Measurements from ENCODE around the gene SERPINE3.

DNA sequence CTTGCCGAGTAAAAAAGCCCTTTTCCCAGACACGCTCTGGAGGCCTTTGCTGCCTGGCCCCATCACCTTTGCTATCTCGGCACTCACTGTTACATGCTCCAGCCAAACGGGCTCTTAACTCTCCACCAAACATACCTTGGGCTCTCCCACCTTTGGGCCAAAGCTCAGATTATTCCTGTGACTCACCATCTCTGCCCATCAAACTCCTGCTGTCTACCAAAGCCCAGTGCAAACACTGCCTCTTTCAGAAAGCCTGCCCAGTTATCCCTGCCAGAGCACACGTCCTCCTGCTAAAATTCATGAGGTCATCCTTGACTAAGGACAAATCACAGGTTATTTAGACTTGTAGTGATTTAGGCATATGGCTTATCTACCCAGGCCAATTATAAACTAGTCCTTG is 48.1 kb upstream of the SERPINE3 start:
- TF ChIP-seq EZH2phosphoT487 (IDR thresholded peaks at IDR 0.05; ENCODE audit: borderline replicate concordance, low read depth, low read length) = no peak
- TF ChIP-seq, protein P1, sequence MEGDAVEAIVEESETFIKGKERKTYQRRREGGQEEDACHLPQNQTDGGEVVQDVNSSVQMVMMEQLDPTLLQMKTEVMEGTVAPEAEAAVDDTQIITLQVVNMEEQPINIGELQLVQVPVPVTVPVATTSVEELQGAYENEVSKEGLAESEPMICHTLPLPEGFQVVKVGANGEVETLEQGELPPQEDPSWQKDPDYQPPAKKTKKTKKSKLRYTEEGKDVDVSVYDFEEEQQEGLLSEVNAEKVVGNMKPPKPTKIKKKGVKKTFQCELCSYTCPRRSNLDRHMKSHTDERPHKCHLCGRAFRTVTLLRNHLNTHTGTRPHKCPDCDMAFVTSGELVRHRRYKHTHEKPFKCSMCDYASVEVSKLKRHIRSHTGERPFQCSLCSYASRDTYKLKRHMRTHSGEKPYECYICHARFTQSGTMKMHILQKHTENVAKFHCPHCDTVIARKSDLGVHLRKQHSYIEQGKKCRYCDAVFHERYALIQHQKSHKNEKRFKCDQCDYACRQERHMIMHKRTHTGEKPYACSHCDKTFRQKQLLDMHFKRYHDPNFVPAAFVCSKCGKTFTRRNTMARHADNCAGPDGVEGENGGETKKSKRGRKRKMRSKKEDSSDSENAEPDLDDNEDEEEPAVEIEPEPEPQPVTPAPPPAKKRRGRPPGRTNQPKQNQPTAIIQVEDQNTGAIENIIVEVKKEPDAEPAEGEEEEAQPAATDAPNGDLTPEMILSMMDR (conservative IDR thresholded peaks at IDR 0.05; ENCODE audit: low read length) = no peak
